Fibroblast of skin of back (primary cell): ENCODE results near the gene NACA. TPM values are rescaled to one million over a fixed set of nuclear protein-coding genes. Genes with fewer than 3 reads are reported as not detected.
"Not testable (repeated sequence)": the region's sequence is repeated elsewhere in the genome, so short reads cannot be mapped to it uniquely, and the experiment has no call there.

Experiments used
- DNase-seq: peaks from one replicate; pipeline ENCODE4 v3.0.0-alpha.2; 2013
- polyA plus RNA-seq, 2 experiments: library from polyadenylated mRNA; unstranded; fragments of 120-200 nt; gene quantifications; one replicate each; pipeline ENCODE4 v1.2.1, GENCODE V29; 2013; ENCODE audit not compliant: insufficient read length in 2 of 2

The NACA gene
- 1,134 TPM for polyA plus RNA-seq (2013, experiment 1 of 2; ENCODE audit: insufficient read length)
- 1,364 TPM for polyA plus RNA-seq (2013, experiment 2 of 2; ENCODE audit: insufficient read length)

- peak; percentile 99 for DNase-seq
Measured at GRCh38 chr12:56724972-56725722, at the start of gene NACA. Gene NACA, minus strand, starts transcription at chr12:56725299. Its CDS starts 778 bp downstream, at chr12:56724521.

GRCh38 chr12:56773113-56773512 lies 48.0 kb upstream of the NACA start:
- no peak for DNase-seq

GRCh38 chr12:56772625-56773024 lies 47.5 kb upstream of the NACA start:
- no peak for DNase-seq

- DNase-seq: no peak
Measured at GRCh38 chr12:56769868-56770267, 44.8 kb upstream of the NACA start.

- DNase-seq: no peak
Measured at GRCh38 chr12:56768424-56768823, 43.3 kb upstream of the NACA start.

GRCh38 chr12:56766535-56766934 lies 41.4 kb upstream of the NACA start:
- no peak for DNase-seq

- peak; percentile 63 for DNase-seq
Measured at GRCh38 chr12:56763753-56764657, 38.9 kb upstream of the NACA start.

- no peak for DNase-seq
Measured at GRCh38 chr12:56761812-56762211, 36.7 kb upstream of the NACA start.

- DNase-seq: no peak
Measured at GRCh38 chr12:56760460-56760859, 35.4 kb upstream of the NACA start.

GRCh38 chr12:56759263-56759908 lies 34.3 kb upstream of the NACA start:
- no peak for DNase-seq

- no peak for DNase-seq
Measured at GRCh38 chr12:56758728-56759262, 33.7 kb upstream of the NACA start.

- not testable (repeated sequence) for DNase-seq
Measured at GRCh38 chr12:56757971-56758370, 32.9 kb upstream of the NACA start.

GRCh38 chr12:56753566-56753965 lies 28.5 kb upstream of the NACA start:
- DNase-seq: no peak

- peak; percentile 80 for DNase-seq
Measured at GRCh38 chr12:56751712-56752598, 26.9 kb upstream of the NACA start, which contains the start of gene PRIM1. Gene PRIM1, minus strand, starts transcription at chr12:56752323. Its CDS starts 25 bp downstream, at chr12:56752298.

GRCh38 chr12:56750596-56750995 lies 25.5 kb upstream of the NACA start:
- DNase-seq: not testable (repeated sequence)

GRCh38 chr12:56749853-56750252 lies 24.8 kb upstream of the NACA start:
- DNase-seq: no peak

GRCh38 chr12:56749359-56749758 lies 24.3 kb upstream of the NACA start:
- DNase-seq: no peak

GRCh38 chr12:56728139-56728861 lies 3.2 kb upstream of the NACA start:
- DNase-seq: no peak

- not testable (repeated sequence) for DNase-seq
Measured at GRCh38 chr12:56726196-56726675, 1.1 kb upstream of the NACA start.

GRCh38 chr12:56725723-56726102 lies 614 bp upstream of the NACA start:
- no peak for DNase-seq

GRCh38 chr12:56724701-56724971 lies 463 bp downstream of the NACA start:
- DNase-seq: no peak
